Stimulated activated CD4-positive, alpha-beta T cell treated with anti-CD3 and anti-CD28 coated beads, Interleukin-1b, Interleukin-23, amount 100 ng/mL, for 4 hours (primary cell): ENCODE measurements around the gene HIBADH.

Source experiments
- DNase-seq, 2 donors: peaks; one replicate each; pipeline ENCODE4 v3.0.0-alpha.2; 2020; ENCODE audit warnings: low read depth in 2 of 2

Gene HIBADH

GRCh38 chr7:27501001-27501400 lies 161.7 kb downstream of the HIBADH start:
- DNase-seq, result no peak

- DNase-seq, result no peak
Measured at GRCh38 chr7:27492224-27492623, 170.5 kb downstream of the HIBADH start.

- DNase-seq, result no peak
Measured at GRCh38 chr7:27491534-27491933, 171.1 kb downstream of the HIBADH start.

- no peak for DNase-seq
Measured at GRCh38 chr7:27487509-27487908, 175.2 kb downstream of the HIBADH start.

DNA sequence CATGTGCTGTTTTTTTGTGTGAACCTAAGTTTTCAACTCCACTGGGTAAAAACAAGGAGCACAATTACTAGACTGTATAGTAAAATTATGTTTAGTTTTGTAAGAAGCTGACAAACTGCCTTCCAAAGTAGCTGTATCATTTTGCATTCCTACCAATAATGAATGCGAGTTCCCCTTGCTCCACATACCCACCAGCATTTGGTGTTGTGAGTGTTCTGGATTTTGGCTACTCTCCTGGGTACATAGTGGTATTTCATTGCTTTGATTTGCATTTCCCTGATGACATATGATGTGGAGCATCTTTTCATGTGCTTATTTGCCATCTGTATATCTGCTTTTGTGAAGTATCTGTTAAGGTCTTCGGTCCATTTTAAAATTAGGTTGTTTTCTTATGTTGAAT lies 178.2 kb downstream of the HIBADH start:
- no peak for DNase-seq

- no peak for DNase-seq
Measured at GRCh38 chr7:27482219-27482618, 180.5 kb downstream of the HIBADH start.

DNA sequence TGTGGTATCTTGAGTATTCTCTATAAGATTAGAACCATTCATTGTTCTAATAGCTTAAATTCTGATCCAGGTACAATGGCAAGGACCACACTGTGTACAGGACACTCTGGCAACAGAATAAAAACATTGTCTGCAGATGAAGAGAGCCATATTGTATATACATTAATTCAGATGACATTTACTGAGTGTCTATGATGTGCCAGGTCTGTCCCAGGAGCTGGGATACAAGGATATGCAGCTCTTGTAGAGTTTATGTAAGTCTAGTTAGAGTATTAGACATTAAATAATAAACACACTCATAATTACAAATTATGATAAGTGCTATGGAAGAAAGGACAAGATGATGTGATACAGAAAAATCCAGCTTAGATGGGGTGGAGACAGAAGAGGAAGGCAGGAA lies 184.1 kb downstream of the HIBADH start:
- no peak for DNase-seq

DNA sequence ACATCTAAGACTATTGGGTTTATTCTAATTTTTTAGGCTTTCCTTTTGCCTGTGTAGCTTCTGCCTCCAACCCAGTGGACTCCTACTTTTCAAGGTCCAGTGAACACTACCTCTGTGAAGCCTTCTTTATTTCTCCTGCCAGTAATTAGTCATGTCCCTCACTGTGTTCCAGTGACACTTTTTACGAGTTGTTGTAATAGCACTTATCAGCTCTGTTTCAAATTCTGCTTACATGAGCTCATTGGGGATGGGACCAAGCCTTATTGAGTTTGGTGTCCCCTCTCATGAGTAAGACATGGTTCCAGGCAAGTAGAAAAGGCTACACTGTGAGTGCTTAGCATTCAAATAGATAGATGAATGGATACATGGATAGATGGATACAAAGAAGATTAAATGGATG lies 184.6 kb downstream of the HIBADH start:
- DNase-seq, result no peak

DNA sequence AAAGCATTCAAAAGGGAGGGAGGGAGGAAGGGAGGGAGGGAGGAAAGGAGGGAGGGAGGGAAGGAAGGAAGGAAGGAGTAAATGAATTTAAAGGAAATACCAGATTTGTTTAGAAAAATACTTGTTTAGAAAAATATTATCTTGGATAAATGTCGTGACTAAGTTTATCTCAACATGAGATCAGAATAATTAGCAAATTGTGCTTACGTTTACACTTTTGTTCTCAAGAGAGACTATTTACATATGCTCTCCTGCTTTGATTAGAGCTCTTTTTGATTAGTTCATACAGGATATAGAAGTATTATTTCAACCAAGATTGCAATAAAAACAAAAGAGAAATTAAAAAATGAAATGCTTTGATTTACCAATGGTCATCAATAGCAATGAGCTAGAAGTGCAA lies 186.2 kb downstream of the HIBADH start:
- DNase-seq, result no peak
